GM12864 (cell line): ENCODE data around the gene PZP.
"Not testable (repeated sequence)": the region's sequence is repeated elsewhere in the genome, so short reads cannot be mapped to it uniquely, and the experiment has no call there.

Experiments used
- DNase-seq: peaks from one replicate; pipeline ENCODE4 v3.0.0-alpha.2; 2011; ENCODE audit warnings: low read depth
- H3K4me3 ChIP-seq: 2 replicates; pipeline ENCODE4 v1.5.1; 2011; ENCODE audit warnings: mild to moderate bottlenecking, low read depth, low read length, control low read depth
- CTCF ChIP-seq: IDR thresholded peaks from 2 replicates; pipeline ENCODE4 v1.5.1; 2011; ENCODE audit warnings: low read depth, mild to moderate bottlenecking, moderate library complexity, low read length, control low read depth, inconsistent platforms; ENCODE audit errors: missing control alignments

PZP gene

DNA sequence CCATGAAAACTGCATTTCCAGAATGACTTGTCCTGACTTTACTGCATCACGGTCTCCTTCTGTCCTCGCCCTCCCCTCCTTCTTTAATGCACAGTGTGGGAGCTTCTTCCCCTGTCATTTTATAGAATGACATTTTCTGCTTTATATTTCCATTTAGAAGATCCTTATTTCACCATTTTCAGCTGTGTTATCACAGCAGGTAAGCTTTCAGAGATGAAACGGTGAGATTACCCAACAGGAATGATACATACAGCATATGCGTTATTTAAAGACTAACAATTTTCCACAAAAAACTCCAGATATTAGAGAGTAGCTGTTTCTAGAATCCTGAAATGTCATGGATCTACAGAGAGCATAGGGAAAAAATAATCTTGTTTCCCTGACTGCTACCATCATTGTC is 27.3 kb upstream of the PZP start:
- no peak for DNase-seq
- H3K4me3 ChIP-seq = no peak overlapping the region
- TF ChIP-seq CTCF = no peak

DNA sequence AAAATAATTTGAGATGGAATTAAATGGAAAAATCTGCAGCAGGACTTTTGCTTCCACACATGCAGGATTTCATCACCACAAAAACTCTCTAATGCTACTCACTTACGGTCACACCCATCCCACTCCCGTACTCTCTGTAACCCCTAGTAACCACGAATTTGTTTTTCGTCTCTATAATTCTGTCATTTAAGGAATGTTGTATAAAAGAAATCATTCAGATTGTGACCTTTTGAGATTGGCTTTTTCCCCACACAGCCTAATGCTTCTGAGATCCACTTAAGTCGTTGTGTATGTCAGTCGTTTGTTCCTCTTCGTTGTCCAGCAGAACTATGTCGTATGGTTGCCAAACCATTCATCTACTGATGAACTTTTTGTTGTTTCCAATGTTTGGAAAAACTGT is 19.8 kb upstream of the PZP start:
- TF ChIP-seq CTCF = no peak
- H3K4me3 ChIP-seq = no peak overlapping the region
- no peak for DNase-seq

DNA sequence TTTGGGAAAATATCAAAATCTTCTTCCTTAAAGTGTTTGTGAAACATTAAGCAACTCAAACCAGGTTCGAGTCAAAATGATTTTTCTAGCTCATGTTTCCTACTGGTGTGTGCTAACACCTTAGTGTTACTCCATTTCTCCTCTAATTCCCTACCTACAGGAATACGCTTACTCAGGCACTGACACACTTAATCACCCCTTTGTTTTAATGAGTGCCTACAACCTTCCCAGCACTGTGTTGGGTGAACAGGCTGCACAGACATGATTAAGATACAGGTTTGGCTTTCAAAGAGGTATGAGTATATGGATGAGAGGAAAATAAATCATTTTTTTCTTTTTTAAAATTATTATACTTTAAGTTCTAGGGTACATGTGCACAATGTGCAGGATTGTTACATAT is 15.6 kb upstream of the PZP start:
- DNase-seq = no peak
- TF ChIP-seq CTCF = no peak
- H3K4me3 ChIP-seq = no peak overlapping the region

DNA sequence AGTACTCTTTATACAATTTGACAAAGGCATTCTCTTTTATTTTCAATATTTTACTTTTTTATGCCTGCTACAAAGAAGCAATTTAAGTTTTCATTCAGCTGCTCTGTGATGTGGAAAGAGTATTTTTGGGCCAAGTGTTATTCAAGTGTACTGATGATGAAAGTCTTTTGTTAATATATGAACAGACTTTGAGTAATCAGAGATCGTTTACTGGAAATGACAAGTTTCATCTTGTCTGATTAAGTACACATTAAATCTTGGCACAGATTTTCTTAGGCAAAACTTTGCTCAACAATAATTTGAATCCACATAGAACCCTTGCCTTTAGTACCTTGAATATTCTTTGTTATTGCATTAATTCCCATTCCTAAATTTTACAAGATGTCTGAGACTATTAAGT is 13.3 kb upstream of the PZP start:
- H3K4me3 ChIP-seq = no peak overlapping the region
- DNase-seq = no peak
- TF ChIP-seq CTCF = no peak

DNA sequence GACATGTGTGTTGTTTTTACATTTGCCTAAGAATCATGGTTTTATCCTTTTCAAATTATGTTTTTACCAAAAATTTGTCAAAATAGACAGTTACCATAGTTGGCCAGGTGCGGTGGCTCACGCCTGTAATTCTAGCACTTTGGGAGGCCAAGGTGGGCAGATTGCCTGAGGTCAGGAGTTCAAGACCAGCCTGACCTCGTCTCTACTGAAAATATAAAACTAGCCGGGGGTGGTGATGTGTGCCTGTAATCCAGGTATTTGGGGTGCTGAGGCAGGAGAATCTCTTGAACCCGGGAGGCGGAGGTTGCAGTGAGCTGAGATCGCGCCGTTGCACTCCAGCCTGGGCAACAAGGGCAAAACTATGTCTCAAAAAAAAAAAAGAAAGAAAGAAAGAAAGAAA is 12.8 kb upstream of the PZP start:
- DNase-seq, H3K4me3 ChIP-seq: not testable (repeated sequence)

GRCh38 chr12:9214534-9214933 is 6.3 kb upstream of the PZP start:
- no peak overlapping the region for H3K4me3 ChIP-seq
- no peak for TF ChIP-seq CTCF
- DNase-seq = no peak

DNA sequence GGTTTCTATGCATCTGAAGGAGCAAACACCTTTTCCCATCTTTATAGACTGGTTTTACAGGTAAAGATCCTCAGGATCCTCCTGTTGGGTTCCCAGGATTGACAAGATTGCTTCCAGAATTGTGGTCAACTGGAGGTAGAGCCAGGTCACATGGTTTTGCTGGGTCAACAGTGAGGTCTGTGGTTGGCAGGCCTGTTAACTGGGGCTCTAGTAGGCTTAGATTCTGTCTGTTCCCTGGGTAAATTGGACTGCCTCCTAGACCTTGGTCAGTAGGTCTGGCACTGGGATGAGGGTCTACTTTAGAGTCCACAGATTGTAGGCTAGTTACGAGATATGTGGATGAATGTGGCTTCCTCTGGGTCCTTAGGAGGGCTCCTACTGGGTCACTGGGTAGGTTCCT is 3.5 kb upstream of the PZP start:
- no peak for DNase-seq
- no peak overlapping the region for H3K4me3 ChIP-seq
- TF ChIP-seq CTCF = no peak

DNA sequence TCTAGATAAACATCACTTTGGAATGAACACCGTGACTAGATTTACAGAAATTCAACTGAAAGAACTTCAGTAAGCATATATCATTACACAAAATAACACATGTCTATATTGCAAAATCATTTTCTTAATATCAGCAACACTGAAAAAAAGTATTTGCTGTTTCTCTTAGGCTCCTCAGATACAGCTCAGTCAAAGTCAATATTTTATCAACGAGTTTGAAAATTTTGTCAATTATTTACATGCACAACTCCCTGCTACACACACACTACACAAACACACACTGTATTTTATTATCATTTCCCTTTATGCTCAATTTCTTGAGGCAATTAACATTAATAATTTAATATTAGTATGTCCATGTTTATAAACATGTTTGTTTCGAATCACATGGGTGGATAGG is 3.8 kb downstream of the PZP start:
- no peak for TF ChIP-seq CTCF
- no peak overlapping the region for H3K4me3 ChIP-seq
- no peak for DNase-seq
